Heart left ventricle (tissue), 16 donors: ENCODE data around the gene KRTAP10-7. TPM values are rescaled to one million over a fixed set of nuclear protein-coding genes. Genes with fewer than 3 reads are reported as not detected.
"Not testable (repeated sequence)": the region's sequence is repeated elsewhere in the genome, so short reads cannot be mapped to it uniquely, and the experiment has no call there.

ENCODE experiments used
- ATAC-seq, 4 donors: fragments of 200-7000 bp; cut with Tn5 transposase; one replicate each; pipeline ENCODE4 v1.9.1; 2020 to 2022; ENCODE audit warnings: moderate library complexity in 4 of 4, mild to moderate bottlenecking in 3 of 4, moderate number of reproducible peaks in 1 of 4
- DNase-seq, 5 donors: peaks; one replicate each; pipeline ENCODE4 v3.0.0-alpha.2; 2020
- H3K27ac ChIP-seq, 12 donors: fragments of 200-600 bp; sonication (generic) in 4 of 12; one replicate each; pipeline versions ENCODE4 v1.5.0 to v1.8.0; 2016 to 2022; ENCODE audit warnings: mild to moderate bottlenecking in 2 of 12
- H3K27me3 ChIP-seq, 9 donors: fragments of 200-600 bp; sonication (generic) in 2 of 9; one replicate each; pipeline versions ENCODE4 v1.5.1 to v1.8.0; 2016 to 2022; ENCODE audit warnings: mild to moderate bottlenecking in 3 of 9
- H3K36me3 ChIP-seq, 9 donors: fragments of 200-600 bp; sonication (generic) in 2 of 9; one replicate each; pipeline versions ENCODE4 v1.5.0 to v1.8.0; 2018 to 2022; ENCODE audit warnings: mild to moderate bottlenecking in 2 of 9
- H3K4me1 ChIP-seq, 12 donors: fragments of 200-600 bp; sonication (generic) in 4 of 12; one replicate each; pipeline versions ENCODE4 v1.5.0 to v1.8.0; 2016 to 2022; ENCODE audit warnings: mild to moderate bottlenecking in 3 of 12
- H3K4me3 ChIP-seq, 12 donors: fragments of 200-600 bp; sonication (generic) in 4 of 12; one replicate each; pipeline versions ENCODE4 v1.5.0 to v1.8.0; 2017 to 2022; ENCODE audit warnings: mild to moderate bottlenecking in 9 of 12, moderate library complexity in 4 of 12
- H3K9me3 ChIP-seq, 12 donors: fragments of 200-600 bp; sonication (generic) in 4 of 12; one replicate each; pipeline versions ENCODE4 v1.5.0 to v1.8.0; 2016 to 2022; ENCODE audit warnings: mild to moderate bottlenecking in 1 of 12
- CTCF ChIP-seq, 12 donors: fragments of 200-600 bp; sonication (generic) in 4 of 12; IDR thresholded peaks; one replicate each; pipeline versions ENCODE4 v1.5.0 to v1.8.0; 2018 to 2022; ENCODE audit warnings: antibody characterized with exemption in 12 of 12, mild to moderate bottlenecking in 5 of 12
- POLR2A ChIP-seq, 2 donors: fragments of 450-650 bp; IDR thresholded peaks; one replicate each; pipeline ENCODE4 v1.6.1; 2017; ENCODE audit warnings: antibody characterized with exemption in 2 of 2, mild to moderate bottlenecking in 2 of 2, moderate library complexity in 2 of 2
- WGBS, 4 donors: extraction: QIAGEN DNeasy Blood & Tissue Kit in 2 of 4; methylation state at CpG; one replicate each; pipeline versions ENCODE4 v1.1.5 to v1.1.7; 2013 to 2018; 5-methylcytosine and 5-hydroxymethylcytosine counted together
- intact Hi-C, 10 donors: fragments of 100-400 bp; cut with DNase I; formaldehyde crosslinking; loops; one replicate each; pipeline versions ENCODE4 v1.11.1 to v1.14.2; 2022
- polyA plus RNA-seq, 2 donors: library from polyadenylated mRNA; stranded (reverse); fragments of 200-250 nt; gene quantifications; one replicate each; pipeline ENCODE4 v1.2.3, GENCODE V29; 2013
- total RNA-seq, 9 donors: library from RNA; depleted of rRNA in 2 of 9; stranded (reverse); fragments of >200 nt in 2 of 9; fragmentation: NEBNext Ultra II Directional in 3 of 9; extraction: Animal tissue kit (Norgen Biotek cat#: 25700) in 3 of 9; gene quantifications; one replicate each; pipeline versions ENCODE4 v1.1.0 to v1.2.4, GENCODE V29; 2016 to 2023
- donor health status: ischemic (EF 13 %, LVEDD 7.1; RV severe dilation, severe dysfunction).
- donor health status: healthy with polysubstance abuse.
- donor health status: DM: no; HTN: yes; CAD: no.
- donor health status: DM: no; HTN: no; CAD: no.
- donor health status: ischemic (EF 25% LVEDD 6.9; RV normal size, moderate dysfunction).
- donor health status: ischemic (EF 25% LVEDD 5.7; RV mildly dilated, moderate dysfunction).
- donor health status: healthy.
- donor health status: DM: yes; HTN: yes; CAD: no.
- donor health status: ischemic (EF 35%, LVEDD 5.7; RV mildly dilated, moderate dysfunction).
- donor health status: nonischemic (EF 11% LVEDD 7.7; RV severe dilation, severe dysfunction).
- donor health status: DM: yes; HTN: yes; CAD: no.
- donor health status: PGD.
- donor health status: ischemic (EF 29% LVEDD 5.4; RV normal size, mild dysfunction).
- donor health status: nonischemic (EF 23%, LVEDD 6.1; RV moderate dilation, normal function).

KRTAP10-7 gene
- total and polyA plus RNA-seq, 11 donors, result not detected

DNA sequence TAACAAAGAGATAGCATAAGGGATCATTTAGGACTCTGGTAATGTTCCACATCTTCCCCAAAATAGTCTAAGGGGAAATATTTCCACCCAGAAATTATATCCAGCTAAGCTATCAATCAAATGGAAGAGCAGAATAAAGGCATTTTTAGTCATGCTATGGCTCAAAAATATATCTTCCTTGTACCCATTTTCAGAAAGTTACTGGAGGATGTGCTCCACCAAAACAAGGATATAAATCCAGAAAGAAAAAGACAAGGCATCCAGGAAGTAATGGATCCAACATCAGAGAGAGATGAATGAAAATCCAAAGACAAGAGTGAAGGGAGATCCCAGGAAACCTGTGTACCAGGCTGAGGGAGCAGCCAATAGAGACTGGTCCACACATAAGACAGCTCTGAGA is 8.8 kb downstream of the KRTAP10-7 start:
- DNase-seq, result no peak
- H3K4me1 ChIP-seq, result no peaks in the 10 kb centered on the region
- H3K27ac ChIP-seq, result no peak overlapping the region
- H3K36me3 ChIP-seq, result no peaks in the 10 kb centered on the region
- no peak for TF ChIP-seq POLR2A (IDR thresholded peaks at IDR 0.05)
- ATAC-seq, result no peak
- intact Hi-C loops, result no loop called here
- H3K9me3 ChIP-seq, result peaks cover 0 to 37% (median 6%) of the 10 kb centered on the region in 12 donors
- H3K27me3 ChIP-seq, result peaks cover 0 to 7% (median 0%) of the 10 kb centered on the region in 9 donors
- H3K4me3 ChIP-seq, result no peak overlapping the region

GRCh38 chr21:44610157-44610843 is 9.9 kb downstream of the KRTAP10-7 start:
- DNase-seq, H3K4me1 ChIP-seq, H3K27me3 ChIP-seq, intact Hi-C loops, H3K27ac ChIP-seq, H3K36me3 ChIP-seq, H3K4me3 ChIP-seq, ATAC-seq: not testable (repeated sequence)
- 86 to 98% (median 91%) methylated on average over 7 of the region's 7 CpGs for WGBS, 4 donors
- H3K9me3 ChIP-seq, result peaks cover 0 to 37% (median 6%) of the 10 kb centered on the region in 12 donors

DNA sequence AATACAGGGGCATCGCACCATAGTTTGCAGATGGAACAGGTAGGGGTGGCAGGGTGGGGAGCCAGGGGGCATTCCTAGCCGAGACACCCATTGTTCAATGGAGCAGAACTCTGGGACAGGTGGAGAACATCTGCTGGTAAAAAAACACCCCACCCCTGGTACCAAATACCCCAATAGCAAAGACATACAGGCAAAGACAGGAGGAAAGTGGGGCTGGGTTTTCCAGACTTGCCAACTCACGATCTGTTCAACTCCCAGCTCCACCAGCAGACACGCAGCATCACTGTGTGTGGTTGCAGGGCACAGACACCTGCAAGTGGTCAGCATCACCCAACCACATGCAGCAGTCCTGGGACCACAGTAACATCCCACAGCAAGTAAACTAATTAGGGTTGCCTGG is 11.2 kb downstream of the KRTAP10-7 start:
- Histone ChIP-seq H3K27me3 (peaks cover 0 to 5% (median 0%) of the 10 kb centered on the region in 9 donors), H3K27ac (no peak overlapping the region), H3K9me3 (peaks cover 0 to 36% (median 6%) of the 10 kb centered on the region in 12 donors), H3K4me1 (no peaks in the 10 kb centered on the region), H3K36me3 (no peaks in the 10 kb centered on the region), H3K4me3 (no peak overlapping the region)
- no peak for ATAC-seq
- DNase-seq, result no peak
- WGBS, 4 donors, result 76 to 89% (median 86%) methylated on average over 4 of the region's 4 CpGs
- intact Hi-C loops, result no loop called here
- TF ChIP-seq CTCF (IDR thresholded peaks at IDR 0.05) (no peak), POLR2A (IDR thresholded peaks at IDR 0.05) (no peak)

- Histone ChIP-seq H3K36me3 (no peaks in the 10 kb centered on the region), H3K4me3 (no peak within 1 kb of the TSS), H3K27me3 (peaks cover 0 to 5% (median 0%) of the 10 kb centered on the region in 9 donors), H3K4me1 (no peaks in the 10 kb centered on the region), H3K9me3 (peaks cover 0 to 31% (median 5%) of the 10 kb centered on the region in 12 donors), H3K27ac (no peak within 1 kb of the TSS)
- intact Hi-C loops, result no loop called here
- ATAC-seq (no peak), DNase-seq (no peak)
- 90 to 94% (median 92%) methylated on average over 6 to 8 of the region's 8 CpGs for WGBS, 4 donors
- no peak for TF ChIP-seq CTCF (IDR thresholded peaks at IDR 0.05)
- TF ChIP-seq POLR2A (IDR thresholded peaks at IDR 0.05), result no peak
Observed at GRCh38 chr21:44612029-44612486, 11.7 kb downstream of the KRTAP10-7 start, which contains the start of gene KRTAP10-8. Gene KRTAP10-8, plus strand, starts transcription at chr21:44612079. Its CDS starts 22 bp downstream, at chr21:44612101.

DNA sequence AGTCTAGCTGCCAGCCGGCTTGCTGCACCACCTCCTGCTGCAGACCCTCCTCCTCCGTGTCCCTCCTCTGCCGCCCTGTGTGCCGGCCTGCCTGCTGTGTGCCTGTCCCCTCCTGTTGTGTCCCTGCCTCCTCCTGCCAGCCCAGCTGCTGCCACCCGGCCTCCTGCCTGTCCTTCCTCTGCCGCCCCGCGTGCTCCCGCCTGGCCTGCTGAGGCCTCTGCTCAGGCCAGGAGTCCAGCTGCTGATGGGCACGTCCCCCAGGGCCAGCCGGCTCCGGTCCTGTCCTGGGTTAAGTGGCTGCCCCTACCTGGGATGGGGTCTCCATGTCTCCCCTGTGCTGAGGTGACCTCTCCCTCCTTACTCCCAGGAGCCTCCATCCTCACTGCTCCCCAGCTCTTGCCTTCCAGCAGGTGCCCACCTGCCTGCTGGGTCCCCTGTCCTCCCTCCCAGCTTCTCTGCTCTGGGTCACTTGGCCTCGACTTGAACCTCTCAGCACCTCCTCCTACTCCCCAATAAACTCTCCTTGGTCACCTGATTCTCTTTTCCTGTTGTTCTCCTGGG is 12.4 kb downstream of the KRTAP10-7 start:
- DNase-seq, result peak in 1 of 5 donors; percentile 44
- intact Hi-C loops, result no loop called here

More for the DNA sequence above, 12.4 kb downstream of the KRTAP10-7 start:
- WGBS, 4 donors, result 81 to 87% (median 86%) methylated on average over 10 to 13 of the region's 13 CpGs
- Histone ChIP-seq H3K27me3 (peaks cover 0 to 5% (median 0%) of the 10 kb centered on the region in 9 donors), H3K4me1 (no peaks in the 10 kb centered on the region), H3K4me3 (no peak overlapping the region), H3K36me3 (no peaks in the 10 kb centered on the region), H3K9me3 (peaks cover 0 to 31% (median 5%) of the 10 kb centered on the region in 12 donors), H3K27ac (no peak overlapping the region)
- TF ChIP-seq POLR2A (IDR thresholded peaks at IDR 0.05) (no peak), CTCF (IDR thresholded peaks at IDR 0.05) (no peak)
- ATAC-seq, result no peak
